Gastrocnemius medialis (tissue), 4 donors: ENCODE measurements around the gene HIP1. TPM values are rescaled to one million over a fixed set of nuclear protein-coding genes. Genes with fewer than 3 reads are reported as not detected.

Experiments used
- ATAC-seq, 2 donors: fragments of 150-250 bp; one replicate each; pipeline ENCODE4 v1.9.1; 2016
- DNase-seq, 2 donors: peaks; one replicate each; pipeline ENCODE4 v3.0.0-alpha.2; 2019
- H3K27ac ChIP-seq, 4 donors: fragments of 200-600 bp; sonication (generic); 1 replicate in 1 of 4; 2 replicates in 3 of 4; pipeline ENCODE4 v1.5.1; 2016 to 2018; ENCODE audit warnings: mild to moderate bottlenecking in 2 of 4, moderate library complexity in 1 of 4
- H3K27me3 ChIP-seq, 3 donors: fragments of 200-600 bp; sonication (generic) in 2 of 3; 1 replicate in 1 of 3; 2 replicates in 2 of 3; pipeline versions ENCODE4 v1.5.1 to v1.6.0; 2016 to 2019; ENCODE audit warnings: mild to moderate bottlenecking in 1 of 3, moderate library complexity in 1 of 3
- H3K36me3 ChIP-seq, 2 donors: fragments of 200-600 bp; sonication (generic) in 1 of 2; one replicate each; pipeline ENCODE4 v1.5.1; 2017 to 2018
- H3K4me1 ChIP-seq, 2 donors: fragments of 200-600 bp; sonication (generic) in 1 of 2; one replicate each; pipeline ENCODE4 v1.5.1; 2016 to 2017; ENCODE audit warnings: mild to moderate bottlenecking in 2 of 2
- H3K4me3 ChIP-seq, 4 donors: fragments of 200-600 bp; sonication (generic) in 3 of 4; 1 replicate in 1 of 4; 2 replicates in 3 of 4; pipeline ENCODE4 v1.5.1; 2016 to 2019; ENCODE audit warnings: mild to moderate bottlenecking in 2 of 4
- H3K9me3 ChIP-seq, 3 donors: fragments of 200-600 bp; sonication (generic) in 2 of 3; 1 replicate in 1 of 3; 2 replicates in 2 of 3; pipeline ENCODE4 v1.5.1; 2016 to 2019
- CTCF ChIP-seq, 5 experiments: fragments of 450-650 bp in 3 of 5; fragments of 200-600 bp in 2 of 5; sonication (generic) in 2 of 5; IDR thresholded peaks in 4 of 5; conservative IDR thresholded peaks in 1 of 5; 1 replicate in 4 of 5; 2 replicates in 1 of 5; pipeline ENCODE4 v1.5.1; 2016 to 2019; ENCODE audit warnings: antibody characterized with exemption in 5 of 5, mild to moderate bottlenecking in 3 of 5, moderate library complexity in 3 of 5
- POLR2A ChIP-seq, 2 donors: fragments of 450-650 bp; IDR thresholded peaks; one replicate each; pipeline ENCODE4 v1.6.1; 2017; ENCODE audit warnings: antibody characterized with exemption in 2 of 2, mild to moderate bottlenecking in 2 of 2, moderate library complexity in 2 of 2
- in situ Hi-C, 4 donors: fragments of 200-750 bp; cut with MboI; loops; one replicate each; pipeline versions ENCODE4 v1.15.0 to v1.8.0; 2017; ENCODE audit warnings: low sequenced_read_pairs in 4 of 4
- intact Hi-C: fragments of 100-400 bp; cut with DNase I; formaldehyde crosslinking; loops from one replicate; pipeline ENCODE4 v1.15.1; 2023; ENCODE audit warnings: low total_unique reads
- total RNA-seq, 4 donors: library from RNA; depleted of rRNA; stranded (reverse); fragments of >200 nt; gene quantifications; one replicate each; pipeline versions ENCODE4 v1.1.0 to v1.2.3, GENCODE V29; 2016

HIP1 gene
- total RNA-seq, 4 donors from 2014 or later: 5.8 to 11.1 (median 7.9) TPM

GRCh38 chr7:75591467-75592255, 147.1 kb downstream of the HIP1 start:
- in situ Hi-C loops: no loop called here
- Histone ChIP-seq H3K27ac (no peak overlapping the region), H3K4me1 (no peaks in the 10 kb centered on the region), H3K36me3 (no peaks in the 10 kb centered on the region), H3K4me3 (no peak overlapping the region), H3K27me3 (no peaks in the 10 kb centered on the region), H3K9me3 (no peaks in the 10 kb centered on the region)
- no peak for TF ChIP-seq POLR2A (IDR thresholded peaks at IDR 0.05)
- intact Hi-C loops: no loop called here
- no peak for DNase-seq
- ATAC-seq: no peak

GRCh38 chr7:75590373-75591005, 148.3 kb downstream of the HIP1 start:
- H3K36me3 ChIP-seq: peaks cover 0 to 9% of the 10 kb centered on the region in 2 donors
- DNase-seq (no peak), ATAC-seq (no peak)
- no peaks in the 10 kb centered on the region for H3K4me1 ChIP-seq
- no peak for TF ChIP-seq CTCF (IDR thresholded peaks at IDR 0.05 in 4 of 5, conservative IDR thresholded peaks at IDR 0.05 in 1 of 5)
- H3K9me3 ChIP-seq: no peaks in the 10 kb centered on the region
- in situ Hi-C loops: no loop called here
- H3K27ac ChIP-seq: no peak overlapping the region
- intact Hi-C loops: no loop called here
- H3K4me3 ChIP-seq: no peak overlapping the region
- H3K27me3 ChIP-seq: no peaks in the 10 kb centered on the region

GRCh38 chr7:75584354-75584753, 154.4 kb downstream of the HIP1 start:
- H3K36me3 ChIP-seq: peaks cover 0 to 15% of the 10 kb centered on the region in 2 donors
- ATAC-seq: no peak
- TF ChIP-seq CTCF (IDR thresholded peaks at IDR 0.05 in 4 of 5, conservative IDR thresholded peaks at IDR 0.05 in 1 of 5): no peak
- no peaks in the 10 kb centered on the region for H3K4me1 ChIP-seq
- intact Hi-C loops (no loop called here), in situ Hi-C loops (no loop called here)
- no peaks in the 10 kb centered on the region for H3K27me3 ChIP-seq
- no peak overlapping the region for H3K4me3 ChIP-seq
- H3K27ac ChIP-seq: no peak overlapping the region
- DNase-seq: peak in 1 of 2 donors; percentile 27
- H3K9me3 ChIP-seq: no peaks in the 10 kb centered on the region

GRCh38 chr7:75583255-75583654, 155.5 kb downstream of the HIP1 start:
- H3K36me3 ChIP-seq: peaks cover 0 to 17% of the 10 kb centered on the region in 2 donors
- in situ Hi-C loops: no loop called here
- TF ChIP-seq CTCF (IDR thresholded peaks at IDR 0.05 in 4 of 5, conservative IDR thresholded peaks at IDR 0.05 in 1 of 5): no peak
- no peak for TF ChIP-seq POLR2A (IDR thresholded peaks at IDR 0.05)
- H3K27ac ChIP-seq: no peak overlapping the region
- ATAC-seq (no peak), DNase-seq (no peak)
- no peaks in the 10 kb centered on the region for H3K9me3 ChIP-seq
- H3K27me3 ChIP-seq: no peaks in the 10 kb centered on the region
- no peak overlapping the region for H3K4me3 ChIP-seq
- H3K4me1 ChIP-seq: no peaks in the 10 kb centered on the region
- intact Hi-C loops: no loop called here

GRCh38 chr7:75579899-75580298, 158.8 kb downstream of the HIP1 start:
- no peak for TF ChIP-seq POLR2A (IDR thresholded peaks at IDR 0.05)
- no peak for TF ChIP-seq CTCF (IDR thresholded peaks at IDR 0.05 in 4 of 5, conservative IDR thresholded peaks at IDR 0.05 in 1 of 5)
- Histone ChIP-seq H3K9me3 (no peaks in the 10 kb centered on the region), H3K4me1 (no peaks in the 10 kb centered on the region), H3K4me3 (no peak overlapping the region), H3K27ac (no peak overlapping the region), H3K27me3 (no peaks in the 10 kb centered on the region), H3K36me3 (peaks cover 0 to 9% of the 10 kb centered on the region in 2 donors)
- peak in 1 of 2 donors; percentile 80 for ATAC-seq
- DNase-seq: no peak
- intact Hi-C loops: no loop called here
- in situ Hi-C loops: no loop called here
